OCI-LY3 (cell line): ENCODE measurements around the gene COL16A1.

ENCODE experiments used
- CTCF ChIP-seq: fragments of 200-600, 300-600 bp; sonication (generic); IDR thresholded peaks from 2 replicates; pipeline ENCODE4 v1.5.1; 2014; ENCODE audit warnings: antibody characterized with exemption, low read length, low read depth
- EZH2phosphoT487 ChIP-seq: fragments of 200-600 bp; shearing (Covaris generic); IDR thresholded peaks from 2 replicates; pipeline ENCODE4 v1.6.1; 2018; ENCODE audit warnings: antibody characterized with exemption, mixed run types, low read depth

- TF ChIP-seq CTCF (no peak), EZH2phosphoT487 (no peak)
Observed at GRCh38 chr1:31695327-31695726, 8.5 kb downstream of the COL16A1 start.
